ENCODE measurements around the gene DENND10. TPM values are rescaled to one million over a fixed set of nuclear protein-coding genes. Genes with fewer than 3 reads are reported as not detected.

DENND10 gene, protein sequence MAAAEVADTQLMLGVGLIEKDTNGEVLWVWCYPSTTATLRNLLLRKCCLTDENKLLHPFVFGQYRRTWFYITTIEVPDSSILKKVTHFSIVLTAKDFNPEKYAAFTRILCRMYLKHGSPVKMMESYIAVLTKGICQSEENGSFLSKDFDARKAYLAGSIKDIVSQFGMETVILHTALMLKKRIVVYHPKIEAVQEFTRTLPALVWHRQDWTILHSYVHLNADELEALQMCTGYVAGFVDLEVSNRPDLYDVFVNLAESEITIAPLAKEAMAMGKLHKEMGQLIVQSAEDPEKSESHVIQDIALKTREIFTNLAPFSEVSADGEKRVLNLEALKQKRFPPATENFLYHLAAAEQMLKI
- total RNA-seq (2022; extraction: Qiagen RNA extraction): 48.6 to 55.1 TPM (median 53.7 TPM) in 5 replicates

DNA sequence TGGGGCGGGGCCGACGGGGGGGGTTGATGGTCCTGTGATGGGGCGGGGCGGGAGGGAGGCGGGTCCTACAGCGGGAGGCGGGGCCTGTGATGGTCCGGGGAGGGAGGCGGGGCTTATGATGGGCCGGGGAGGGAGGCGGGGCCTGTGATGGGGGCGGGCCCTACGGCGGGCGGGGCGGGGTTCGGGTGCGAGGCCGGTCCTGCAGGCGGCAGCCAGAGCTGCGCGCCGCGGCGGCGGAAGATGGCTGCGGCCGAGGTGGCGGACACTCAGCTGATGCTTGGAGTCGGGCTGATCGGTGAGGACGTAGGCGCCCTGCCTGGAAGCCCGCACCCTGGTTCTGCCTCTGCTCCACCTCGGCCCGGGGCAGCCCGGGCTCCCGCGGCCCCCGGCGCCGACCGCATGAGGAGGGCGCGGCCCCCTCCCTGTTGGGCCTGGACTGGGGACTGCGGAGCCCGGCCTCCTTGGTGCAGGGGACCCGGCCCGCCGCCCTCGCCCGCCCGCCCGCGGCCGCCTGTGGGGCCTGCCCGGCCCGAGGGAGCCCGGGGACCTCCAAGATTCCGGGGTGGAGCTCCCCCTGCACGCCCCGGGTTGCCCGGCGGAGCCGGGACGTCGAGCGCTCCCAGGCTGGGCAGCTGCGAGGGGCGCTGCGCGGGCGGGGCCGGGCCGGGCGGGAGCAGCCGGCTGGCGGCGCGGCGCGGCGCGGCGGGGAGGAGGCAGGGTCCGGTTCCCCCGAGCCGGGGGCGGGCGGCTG, at the start of gene DENND10:
TSS of gene DENND10 (plus strand) at position 211 of the 751 bp plus-strand sequence. CDS start at position 241, 30 bp downstream.

DNA sequence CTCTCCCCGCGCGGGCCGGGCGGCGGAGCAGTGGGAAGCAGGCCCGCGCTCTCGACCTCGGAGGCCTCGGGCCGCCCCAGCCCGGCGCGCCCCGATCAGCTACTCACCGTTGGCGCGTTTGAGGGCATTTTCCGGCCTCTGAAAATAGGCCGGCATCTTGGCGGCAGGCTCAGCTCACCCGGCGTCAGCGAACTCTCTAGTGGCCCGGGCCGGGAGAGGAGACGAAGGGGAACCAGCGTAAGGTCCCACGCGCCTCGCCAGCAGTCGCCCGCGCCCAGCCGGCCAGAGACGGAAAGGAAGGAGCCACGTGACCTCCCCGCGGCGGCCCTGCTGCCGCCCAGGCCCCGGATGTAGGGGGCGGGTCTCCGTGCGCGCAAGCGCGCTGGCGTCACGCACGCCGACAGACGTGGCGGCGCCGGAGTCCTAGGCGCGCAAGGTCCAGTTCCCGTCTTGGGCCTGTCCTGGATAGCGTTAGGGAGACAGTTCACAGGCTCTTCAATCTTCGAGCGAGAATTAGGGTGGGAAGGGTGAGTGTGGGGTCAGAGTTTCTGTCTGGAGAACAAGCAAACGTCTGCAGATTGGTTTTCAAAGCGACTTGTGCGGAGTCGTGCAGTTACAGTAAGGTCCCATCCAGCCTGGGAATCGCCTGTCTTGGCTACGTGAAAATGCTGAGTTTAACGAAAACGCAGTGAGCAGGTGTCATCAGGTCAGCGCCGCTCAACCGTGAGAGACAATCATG, 23.2 kb upstream of the DENND10 start, which contains the start of gene EIF3A:
TSS of gene EIF3A (minus strand) at position 297 of the 739 bp plus-strand sequence. CDS start at position 156, 141 bp downstream.

DNA sequence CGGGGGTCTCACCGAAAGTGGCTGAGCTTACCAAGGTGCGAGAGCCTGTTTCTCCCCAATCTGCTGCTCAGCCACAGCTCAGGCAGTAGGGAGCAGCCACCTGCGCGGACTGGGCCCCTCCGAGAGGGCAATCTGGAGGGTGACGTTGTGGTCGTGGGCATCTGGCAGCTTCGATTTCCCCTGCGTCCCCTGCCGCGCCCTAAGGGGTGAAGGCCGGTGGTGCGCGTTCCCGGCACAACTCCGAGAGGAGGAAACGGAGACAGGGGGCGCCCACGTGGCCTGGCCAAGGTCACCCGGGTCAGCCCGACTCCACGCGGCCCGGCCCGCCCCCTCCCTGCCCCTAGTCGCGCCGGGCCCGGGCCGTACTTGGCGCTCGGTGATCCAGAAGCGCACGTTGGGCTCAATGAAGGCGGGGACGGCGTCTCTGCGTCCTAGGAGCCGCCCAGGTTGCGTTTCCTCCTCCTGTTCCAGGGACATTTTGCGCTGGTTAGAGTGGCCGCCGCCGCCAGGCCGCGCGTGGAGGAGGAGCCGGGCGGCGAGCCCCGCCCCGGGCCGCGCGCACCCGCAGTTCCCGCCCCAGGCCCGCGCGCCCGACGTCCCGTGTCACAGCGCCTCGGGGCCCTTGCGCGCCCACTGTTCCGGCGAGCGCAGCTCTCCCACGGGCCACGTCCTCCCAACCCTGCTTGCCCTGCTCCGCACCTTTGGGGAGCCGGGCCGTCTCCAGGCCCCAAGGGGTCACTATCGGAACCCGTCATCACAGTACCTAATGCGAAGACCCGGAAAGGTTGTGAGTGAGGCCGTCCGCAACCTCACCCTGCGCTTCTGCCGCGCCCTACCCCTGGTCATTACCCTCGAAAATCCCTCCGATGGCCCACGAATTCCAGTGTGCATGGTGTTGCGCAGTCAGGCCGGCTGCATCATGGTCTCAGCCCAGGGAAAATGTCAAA, 61.5 kb downstream of the DENND10 start, which contains the start of gene SFXN4:
TSS of gene SFXN4 (minus strand) at position 544 of the 947 bp plus-strand sequence. CDS start at position 477, 67 bp downstream.

DNA sequence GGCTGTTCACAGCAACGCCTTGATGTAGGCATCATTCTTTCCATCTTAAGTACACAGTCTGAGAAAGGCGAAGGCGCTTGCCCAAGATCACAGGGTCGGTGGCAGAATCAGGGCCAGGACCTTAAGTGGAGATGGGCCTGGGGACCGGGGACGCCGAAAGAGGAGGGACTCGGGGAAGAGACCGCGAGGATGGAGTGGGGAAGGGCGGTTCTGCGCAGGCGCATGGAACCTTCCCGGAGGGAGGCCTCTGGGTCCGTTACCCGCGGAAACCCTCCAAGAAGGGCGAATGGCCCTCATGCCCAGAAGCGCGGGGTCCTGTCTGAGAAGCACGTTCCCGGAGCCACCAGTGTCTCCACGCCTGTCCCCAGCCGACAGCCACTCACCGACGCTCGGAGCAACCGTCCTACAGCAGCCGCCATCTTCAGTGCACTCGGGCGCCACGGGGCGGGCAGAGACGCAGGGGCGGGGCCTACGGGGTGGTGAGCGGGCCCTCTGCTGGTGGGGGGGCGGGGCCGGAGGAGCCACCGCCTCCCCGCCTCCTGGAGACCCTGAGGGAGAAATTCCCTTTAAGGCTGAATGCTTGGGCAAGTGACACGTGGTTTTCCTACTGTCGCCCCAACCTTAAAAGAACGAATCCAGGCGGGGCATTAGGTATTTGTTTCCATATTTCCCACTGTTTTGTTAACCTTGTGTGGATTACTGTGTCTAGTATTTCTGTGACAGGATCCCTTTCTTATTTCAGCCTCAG, 74.6 kb downstream of the DENND10 start, which contains the start of gene PRDX3:
TSS of gene PRDX3 (minus strand) at position 441 of the 748 bp plus-strand sequence. CDS start at position 419, 22 bp downstream.

Other genes starting within 250 kb of the DENND10 start
- gene NANOS1, start 74.4 kb upstream of the DENND10 start, total RNA-seq (2022; extraction: Qiagen RNA extraction): 2.4 to 3.6 TPM (median 3.4 TPM) in 5 replicates
- 128 to 177 TPM (median 166 TPM) in 5 replicates for gene EIF3A, start 23.3 kb upstream of the DENND10 start, total RNA-seq (2022; extraction: Qiagen RNA extraction)
- 41.2 to 45.0 TPM (median 44.2 TPM) in 5 replicates for gene SFXN4, start 61.6 kb downstream of the DENND10 start, total RNA-seq (2022; extraction: Qiagen RNA extraction)
- gene PRDX3, start 74.7 kb downstream of the DENND10 start, total RNA-seq (2022; extraction: Qiagen RNA extraction): 247 to 292 TPM (median 279 TPM) in 5 replicates
- 8.3 to 11.5 TPM (median 10.6 TPM) in 5 replicates for gene GRK5, start 103.5 kb downstream of the DENND10 start, total RNA-seq (2022; extraction: Qiagen RNA extraction)

Data from A549 treated with dexamethasone at 1 μM for 4 hours (cell line).